ENCODE measurements around the gene FERMT3. TPM values are rescaled to one million over a fixed set of nuclear protein-coding genes. Genes with fewer than 3 reads are reported as not detected.

FERMT3 gene
- total RNA-seq, 1 experiment from 2014 or later, result 10.6 TPM

- no peak for TF ChIP-seq CTCF (conservative IDR thresholded peaks at IDR 0.05)
- H3K4me2 ChIP-seq (ENCODE audit: insufficient read depth, insufficient read length, low read length), result no peak overlapping the region
- no peak overlapping the region for H2BK5ac ChIP-seq (ENCODE audit: insufficient read length, low read length)
- no peak overlapping the region for H3K4ac ChIP-seq (ENCODE audit: low read depth, low read length)
- no peak overlapping the region for H4K5ac ChIP-seq (ENCODE audit: insufficient read length, low read depth, low read length)
- no peaks in the 10 kb centered on the region for H3K27me3 Mint-ChIP-seq (ENCODE audit: low read depth)
- H3K4me3 Mint-ChIP-seq, result no peak overlapping the region
- H3K27ac Mint-ChIP-seq, result no peak overlapping the region
- H3K4me1 ChIP-seq (ENCODE audit: insufficient read depth, low read length), result no peaks in the 10 kb centered on the region
- no peak overlapping the region for H3K18ac ChIP-seq (ENCODE audit: insufficient read length, low read depth, low read length)
- H2BK20ac ChIP-seq (ENCODE audit: low read depth, low read length, poor library complexity, severe bottlenecking), result no peak overlapping the region
- no peaks in the 10 kb centered on the region for H3K9me3 Mint-ChIP-seq
- no peak overlapping the region for H2BK120ac ChIP-seq (ENCODE audit: low read depth, low read length, poor library complexity, severe bottlenecking)
- no peak overlapping the region for H2AFZ ChIP-seq (ENCODE audit: low read length)
- no peak overlapping the region for H3K56ac ChIP-seq (ENCODE audit: insufficient read length, low read depth, low read length)
- H4K91ac ChIP-seq (ENCODE audit: insufficient read length, low read depth, low read length), result no peak overlapping the region
- no peak overlapping the region for H3K27ac ChIP-seq (ENCODE audit: insufficient read length, low read depth, low read length)
- H3K79me1 ChIP-seq (ENCODE audit: insufficient read depth, low read depth, low read length, poor library complexity, severe bottlenecking), result no peaks in the 10 kb centered on the region
- no peak overlapping the region for H2BK12ac ChIP-seq (ENCODE audit: insufficient read length, low read depth, low read length)
- H2BK15ac ChIP-seq (ENCODE audit: low read depth, low read length), result no peak overlapping the region
- no peak overlapping the region for H3T11ph ChIP-seq (ENCODE audit: low read length)
- DNase-seq, result no peak
- H3K14ac ChIP-seq (ENCODE audit: insufficient read depth, low read length), result no peak overlapping the region
- H2AK5ac ChIP-seq (ENCODE audit: insufficient read length, low read length), result no peak overlapping the region
- H4K20me1 ChIP-seq (ENCODE audit: control insufficient read depth, insufficient read depth, insufficient read length), result no peaks in the 10 kb centered on the region
- H4K8ac ChIP-seq (replicated peaks; ENCODE audit: insufficient read length, low read depth, low read length), result no peak overlapping the region
- no CpG with 5 or more reads among the region's 35 CpGs for WGBS (ENCODE audit: extremely low coverage, insufficient read length, low lambda C conversion rate)
- no peaks in the 10 kb centered on the region for H3K27me3 ChIP-seq (ENCODE audit: insufficient read depth, low read length)
- H3K4me1 Mint-ChIP-seq, result peaks cover 11 to 21% of the 10 kb centered on the region in 2 experiments
- H3K9ac ChIP-seq (ENCODE audit: extremely low read depth, insufficient read length, low read length), result no peak overlapping the region
- H3K36me3 Mint-ChIP-seq (ENCODE audit: insufficient read depth in 1 of 3, low read depth in 3 of 3), result peaks cover 27 to 69% (median 48%) of the 10 kb centered on the region in 3 experiments
- H3K23ac ChIP-seq (ENCODE audit: insufficient read length, low read depth, low read length), result no peak overlapping the region
- no peaks in the 10 kb centered on the region for H3K79me2 ChIP-seq (ENCODE audit: insufficient read depth, low read length)
- H3K9me3 ChIP-seq (ENCODE audit: control insufficient read depth, low read depth, low read length), result no peaks in the 10 kb centered on the region
- peaks cover 8% of the 10 kb centered on the region for H3K23me2 ChIP-seq (ENCODE audit: insufficient read length, low read depth, low read length, poor library complexity, severe bottlenecking)
Measured at GRCh38 chr11:64265176-64266160, 58.9 kb downstream of the FERMT3 start.
